AG20443 (cell line): ENCODE data around the gene SLC27A2.
"Not testable (repeated sequence)": the region's sequence is repeated elsewhere in the genome, so short reads cannot be mapped to it uniquely, and the experiment has no call there.

ENCODE experiments used
- DNase-seq: peaks from one replicate; pipeline ENCODE4 v3.0.0; 2012; ENCODE audit warnings: low spot score, mixed read lengths

The SLC27A2 gene

GRCh38 chr15:50181969-50182218, at the start of gene SLC27A2:
TSS of gene SLC27A2 (plus strand) at chr15:50182196. CDS start at chr15:50182428, 232 bp downstream.
- no peak for DNase-seq

- not testable (repeated sequence) for DNase-seq
Measured at GRCh38 chr15:50132251-50132984, 49.6 kb upstream of the SLC27A2 start.

GRCh38 chr15:50134524-50135024, 47.4 kb upstream of the SLC27A2 start:
- peak; percentile 83 for DNase-seq

GRCh38 chr15:50135031-50135551, 46.9 kb upstream of the SLC27A2 start:
- no peak for DNase-seq

GRCh38 chr15:50137330-50137761, 44.6 kb upstream of the SLC27A2 start:
- peak; percentile 84 for DNase-seq

- no peak for DNase-seq
Measured at GRCh38 chr15:50137893-50138292, 44.1 kb upstream of the SLC27A2 start.

- DNase-seq, result no peak
Measured at GRCh38 chr15:50138391-50138790, 43.6 kb upstream of the SLC27A2 start.

- no peak for DNase-seq
Measured at GRCh38 chr15:50140098-50140497, 41.9 kb upstream of the SLC27A2 start.

GRCh38 chr15:50140983-50141382, 41.0 kb upstream of the SLC27A2 start:
- no peak for DNase-seq

GRCh38 chr15:50141856-50142255, 40.1 kb upstream of the SLC27A2 start:
- no peak for DNase-seq

- no peak for DNase-seq
Measured at GRCh38 chr15:50143255-50143860, 38.6 kb upstream of the SLC27A2 start.

GRCh38 chr15:50144341-50145120, 37.5 kb upstream of the SLC27A2 start:
- DNase-seq, result no peak

GRCh38 chr15:50145451-50145872, 36.5 kb upstream of the SLC27A2 start:
- peak; percentile 68 for DNase-seq

- DNase-seq, result no peak
Measured at GRCh38 chr15:50146632-50147031, 35.4 kb upstream of the SLC27A2 start.

- DNase-seq, result peak; percentile 40
Measured at GRCh38 chr15:50148362-50148963, 33.5 kb upstream of the SLC27A2 start.

- DNase-seq, result no peak
Measured at GRCh38 chr15:50149090-50149489, 32.9 kb upstream of the SLC27A2 start.

- DNase-seq, result no peak
Measured at GRCh38 chr15:50150349-50150748, 31.6 kb upstream of the SLC27A2 start.

GRCh38 chr15:50150851-50151250, 31.1 kb upstream of the SLC27A2 start:
- no peak for DNase-seq

- no peak for DNase-seq
Measured at GRCh38 chr15:50151476-50151875, 30.5 kb upstream of the SLC27A2 start.

GRCh38 chr15:50158236-50158635, 23.8 kb upstream of the SLC27A2 start:
- not testable (repeated sequence) for DNase-seq

GRCh38 chr15:50162969-50163718, 18.9 kb upstream of the SLC27A2 start:
- DNase-seq, result no peak
